ENCODE results near the gene TNKS2. TPM values are rescaled to one million over a fixed set of nuclear protein-coding genes. Genes with fewer than 3 reads are reported as not detected.

TNKS2 gene
- total RNA-seq, 2 experiments from 2014 or later: 47.8 to 50.4 TPM

GRCh38 chr10:91778485-91778884 is 19.7 kb upstream of the TNKS2 start:
- TF ChIP-seq CTCF (IDR thresholded peaks at IDR 0.05): no peak
- Histone ChIP-seq H3K27ac (ENCODE audit: low read depth in 1 of 2, low read length in 2 of 2) (no peak overlapping the region), H3K4me1 (ENCODE audit: insufficient read depth, low read length) (no peaks in the 10 kb centered on the region), H3K4me3 (ENCODE audit: low read length) (no peak overlapping the region), H3K9me3 (ENCODE audit: control insufficient read depth in 1 of 2, insufficient read depth in 1 of 2, low read length in 2 of 2) (no peaks in the 10 kb centered on the region), H3K27me3 (ENCODE audit: control insufficient read depth in 1 of 2, insufficient read depth in 2 of 2, low read length in 2 of 2) (peaks cover 4 to 17% of the 10 kb centered on the region in 2 experiments), H3K36me3 (ENCODE audit: insufficient read depth, low read length) (no peaks in the 10 kb centered on the region)
- no peak overlapping the region for H3K4me3 Mint-ChIP-seq
- CTCF ChIA-PET: interaction anchor here (2.1 kb wide), 1 partner anchor 20 kb away, joined by 4 read pairs; no protein-coding TSS in a partner anchor
- no peaks in the 10 kb centered on the region for H3K36me3 Mint-ChIP-seq (ENCODE audit: low read depth)
- H3K4me1 Mint-ChIP-seq (ENCODE audit: low read depth): no peaks in the 10 kb centered on the region
- no peak overlapping the region for H3K27ac Mint-ChIP-seq
- DNase-seq (no peak), ATAC-seq (ENCODE audit: poor library complexity) (no peak)
- H3K27me3 Mint-ChIP-seq: peaks cover 25% of the 10 kb centered on the region
- intact Hi-C loops (cut with DNase I, micrococcal nuclease): no loop called here
- no peaks in the 10 kb centered on the region for H3K9me3 Mint-ChIP-seq
- POLR2A ChIA-PET: no interaction called here

GRCh38 chr10:91779011-91779605 is 19.1 kb upstream of the TNKS2 start:
- Histone ChIP-seq H3K27me3 (ENCODE audit: control insufficient read depth in 1 of 2, insufficient read depth in 2 of 2, low read length in 2 of 2) (peaks cover 0 to 13% of the 10 kb centered on the region in 2 experiments), H3K4me1 (ENCODE audit: insufficient read depth, low read length) (no peaks in the 10 kb centered on the region), H3K9me3 (ENCODE audit: control insufficient read depth in 1 of 2, insufficient read depth in 1 of 2, low read length in 2 of 2) (no peaks in the 10 kb centered on the region), H3K36me3 (ENCODE audit: insufficient read depth, low read length) (no peaks in the 10 kb centered on the region), H3K4me3 (ENCODE audit: low read length) (no peak overlapping the region), H3K27ac (ENCODE audit: low read depth in 1 of 2, low read length in 2 of 2) (no peak overlapping the region)
- no peak for ATAC-seq (ENCODE audit: poor library complexity)
- DNase-seq: no peak
- no peaks in the 10 kb centered on the region for H3K4me1 Mint-ChIP-seq (ENCODE audit: low read depth)
- intact Hi-C loops (cut with DNase I, micrococcal nuclease): no loop called here
- no peak overlapping the region for H3K4me3 Mint-ChIP-seq
- CTCF ChIA-PET: interaction anchor here (2.1 kb wide), 1 partner anchor 20 kb away, joined by 4 read pairs; no protein-coding TSS in a partner anchor
- no peak overlapping the region for H3K27ac Mint-ChIP-seq
- TF ChIP-seq CTCF (IDR thresholded peaks at IDR 0.05): no peak
- POLR2A ChIA-PET: no interaction called here
- no peaks in the 10 kb centered on the region for H3K9me3 Mint-ChIP-seq
- no peaks in the 10 kb centered on the region for H3K36me3 Mint-ChIP-seq (ENCODE audit: low read depth)
- H3K27me3 Mint-ChIP-seq: peaks cover 23% of the 10 kb centered on the region

GRCh38 chr10:91782539-91782938 is 15.7 kb upstream of the TNKS2 start:
- Mint-ChIP-seq H3K4me3 (no peak overlapping the region), H3K9me3 (no peaks in the 10 kb centered on the region), H3K4me1 (ENCODE audit: low read depth) (no peaks in the 10 kb centered on the region), H3K27ac (no peak overlapping the region), H3K27me3 (peaks cover 10% of the 10 kb centered on the region), H3K36me3 (ENCODE audit: low read depth) (no peaks in the 10 kb centered on the region)
- ChIA-PET CTCF (no interaction called here), POLR2A (no interaction called here)
- intact Hi-C loops (cut with DNase I, micrococcal nuclease): no loop called here
- TF ChIP-seq CTCF (IDR thresholded peaks at IDR 0.05): no peak
- no peak overlapping the region for H3K4me3 ChIP-seq (ENCODE audit: low read length)
- H3K27me3 ChIP-seq (ENCODE audit: control insufficient read depth in 1 of 2, insufficient read depth in 2 of 2, low read length in 2 of 2): no peaks in the 10 kb centered on the region
- no peaks in the 10 kb centered on the region for H3K36me3 ChIP-seq (ENCODE audit: insufficient read depth, low read length)
- DNase-seq: no peak
- no peaks in the 10 kb centered on the region for H3K4me1 ChIP-seq (ENCODE audit: insufficient read depth, low read length)
- no peak for ATAC-seq (ENCODE audit: poor library complexity)
- H3K9me3 ChIP-seq (ENCODE audit: control insufficient read depth in 1 of 2, insufficient read depth in 1 of 2, low read length in 2 of 2): no peaks in the 10 kb centered on the region
- H3K27ac ChIP-seq (ENCODE audit: low read depth in 1 of 2, low read length in 2 of 2): no peak overlapping the region
